HCT116 (cell line): ENCODE results near the gene PCSK2. TPM values are rescaled to one million over a fixed set of nuclear protein-coding genes. Genes with fewer than 3 reads are reported as not detected.

Experiments used
- ATAC-seq: fragments of 200-7000 bp; cut with Tn5 transposase; 2 replicates; pipeline ENCODE4 v1.9.1; 2020; ENCODE audit warnings: mild to moderate bottlenecking, moderate library complexity
- BruUV-seq: library from RNA; stranded (reverse); fragments of 400-500 nt; replicated peaks from 2 replicates; lab custom pipeline; 2021; lab: Mats Ljungman, UMichigan
- CTCF ChIA-PET: fragments of 300-600 bp; sonication (Branson Sonifier 250); formaldehyde crosslinking; loops from one replicate; lab custom pipeline; 2021; ENCODE audit warnings: antibody characterized with exemption; lab: Charles Lee
- POLR2A ChIA-PET: fragments of 300-600, 350-600 bp; sonication (Branson Sonifier 250); formaldehyde crosslinking; loops from one replicate; lab custom pipeline; 2021; ENCODE audit warnings: antibody characterized with exemption; lab: Charles Lee
- RAD21 ChIA-PET, 2 experiments: fragments of 300-600 bp; sonication (Branson Sonifier 250); formaldehyde crosslinking; loops; one replicate each; lab custom pipeline; 2023; ENCODE audit warnings: low total read pairs in 2 of 2; ENCODE audit not compliant: uncharacterized antibody in 2 of 2, unreplicated experiment in 2 of 2, low non-redundant PET in 1 of 2; lab: Charles Lee
- DNase-seq: peaks from one replicate; pipeline ENCODE4 v3.0.0-alpha.2; 2010; ENCODE audit warnings: low read depth, low spot score
- H2AFZ ChIP-seq: fragments of 200-600 bp; shearing (Covaris generic), sonication (generic); 2 replicates; pipeline ENCODE4 v1.6.1; 2017; ENCODE audit warnings: low read depth, mixed run types, mixed read lengths, antibody characterized with exemption, low read length; ENCODE audit not compliant: poor library complexity, severe bottlenecking
- H3K27ac ChIP-seq: 2 replicates; pipeline ENCODE4 v1.5.1; 2012; ENCODE audit warnings: low read depth, low read length
- H3K27me3 ChIP-seq: fragments of 200-600 bp; sonication (generic); 2 replicates; pipeline ENCODE4 v1.6.1; 2016; ENCODE audit warnings: mixed run types, low read length, mixed read lengths; ENCODE audit not compliant: insufficient read depth
- H3K36me3 ChIP-seq, 2 experiments: fragments of 200-500 bp in 1 of 2; fragments of 200-600 bp in 1 of 2; sonication (Bioruptor generic) in 1 of 2; sonication (generic) in 1 of 2; 2 replicates each; pipeline versions ENCODE4 v1.5.1 to v1.6.1; 2014 to 2016; ENCODE audit warnings: low read length in 2 of 2, inconsistent platforms in 1 of 2, mixed read lengths in 1 of 2, mixed run types in 1 of 2; ENCODE audit not compliant: insufficient read depth in 2 of 2, control insufficient read depth in 1 of 2
- H3K4me1 ChIP-seq, 2 experiments: fragments of 200-600 bp in 1 of 2; sonication (generic) in 1 of 2; 2 replicates each; pipeline versions ENCODE4 v1.5.1 to v1.6.1; 2012 to 2017; ENCODE audit warnings: low read length in 2 of 2, inconsistent platforms in 1 of 2, mild to moderate bottlenecking in 1 of 2, mixed read lengths in 1 of 2, mixed run types in 1 of 2, moderate library complexity in 1 of 2; ENCODE audit not compliant: insufficient read depth in 2 of 2, control insufficient read depth in 1 of 2
- H3K4me2 ChIP-seq: fragments of 200-600 bp; sonication (generic); 2 replicates; pipeline ENCODE4 v1.6.1; 2017; ENCODE audit warnings: mixed run types, low read length, mixed read lengths
- H3K4me3 ChIP-seq, 2 experiments: fragments of 200-600 bp in 1 of 2; sonication (generic) in 1 of 2; replicated peaks in 1 of 2; 2 replicates each; pipeline ENCODE4 v1.5.1; 2011 to 2016; ENCODE audit warnings: low read length in 2 of 2, control low read depth in 1 of 2, low read depth in 1 of 2, mild to moderate bottlenecking in 1 of 2, mixed read lengths in 1 of 2, mixed run types in 1 of 2
- H3K79me2 ChIP-seq: fragments of 200-600 bp; sonication (generic); 2 replicates; pipeline ENCODE4 v1.6.1; 2017; ENCODE audit warnings: mild to moderate bottlenecking, mixed run types, low read length, moderate library complexity, mixed read lengths; ENCODE audit not compliant: insufficient read depth
- H3K9ac ChIP-seq: fragments of 200-600 bp; sonication (generic); 2 replicates; pipeline ENCODE4 v1.6.1; 2016; ENCODE audit warnings: low read length, mixed read lengths
- H3K9me2 ChIP-seq: fragments of 200-600 bp; sonication (generic), shearing (Covaris generic); 2 replicates; pipeline ENCODE4 v1.6.1; 2017; ENCODE audit warnings: mixed run types, mild to moderate bottlenecking, moderate library complexity; ENCODE audit not compliant: insufficient read depth
- H3K9me3 ChIP-seq, 2 experiments: fragments of 200-500 bp in 1 of 2; fragments of 200-600 bp in 1 of 2; sonication (Bioruptor generic) in 1 of 2; sonication (generic) in 1 of 2; 2 replicates each; pipeline ENCODE4 v1.6.1; 2014 to 2017; ENCODE audit warnings: low read length in 2 of 2, mixed read lengths in 2 of 2, inconsistent platforms in 1 of 2, low read depth in 1 of 2, mild to moderate bottlenecking in 1 of 2, mixed run types in 1 of 2, moderate library complexity in 1 of 2; ENCODE audit not compliant: control insufficient read depth in 1 of 2, insufficient read depth in 1 of 2
- H4K20me1 ChIP-seq: fragments of 200-600 bp; sonication (generic), shearing (Covaris generic); 2 replicates; pipeline ENCODE4 v1.6.1; 2017; ENCODE audit warnings: mixed run types, mild to moderate bottlenecking, moderate library complexity; ENCODE audit not compliant: insufficient read depth
- ATF3 ChIP-seq: IDR thresholded peaks from 2 replicates; pipeline ENCODE4 v1.6.1; 2012
- CEBPB ChIP-seq: IDR thresholded peaks from 2 replicates; pipeline ENCODE4 v1.6.1; 2012; ENCODE audit warnings: low read depth
- CTCF ChIP-seq, 3 experiments: fragments of 200-600 bp in 1 of 3; sonication (generic) in 1 of 3; IDR thresholded peaks in 2 of 3; conservative IDR thresholded peaks in 1 of 3; 2 replicates each; pipeline ENCODE4 v1.5.1; 2012 to 2017; ENCODE audit warnings: low read depth in 2 of 3, low read length in 2 of 3, antibody characterized with exemption in 1 of 3, borderline replicate concordance in 1 of 3, control low read depth in 1 of 3, mild to moderate bottlenecking in 1 of 3, mixed read lengths in 1 of 3, mixed run types in 1 of 3, moderate library complexity in 1 of 3; ENCODE audit not compliant: insufficient read depth in 1 of 3
- EGR1 ChIP-seq: IDR thresholded peaks from 2 replicates; pipeline ENCODE4 v1.6.1; 2012; ENCODE audit warnings: low read depth
- ELF1 ChIP-seq: IDR thresholded peaks from 2 replicates; pipeline ENCODE4 v1.6.1; 2012; ENCODE audit warnings: low read depth, borderline replicate concordance
- EZH2 ChIP-seq: fragments of 200-600 bp; sonication (generic); IDR thresholded peaks from 2 replicates; pipeline ENCODE4 v1.6.1; 2017; ENCODE audit warnings: antibody characterized with exemption, mixed run types
- FOSL1 ChIP-seq: IDR thresholded peaks from 2 replicates; pipeline ENCODE4 v1.6.1; 2012; ENCODE audit warnings: low read depth
- JUND ChIP-seq: IDR thresholded peaks from 2 replicates; pipeline ENCODE4 v1.6.1; 2012
- MAX ChIP-seq: IDR thresholded peaks from 2 replicates; pipeline ENCODE4 v1.6.1; 2012
- POLR2AphosphoS5 ChIP-seq: IDR thresholded peaks from 2 replicates; pipeline ENCODE4 v1.6.1; 2011; ENCODE audit warnings: mild to moderate bottlenecking, low read depth, low read length, moderate library complexity
- RAD21 ChIP-seq: IDR thresholded peaks from 2 replicates; pipeline ENCODE4 v1.6.1; 2012; ENCODE audit warnings: low read depth, mild to moderate bottlenecking
- REST ChIP-seq: IDR thresholded peaks from 2 replicates; pipeline ENCODE4 v1.6.1; 2012; ENCODE audit warnings: low read depth
- SIN3A ChIP-seq: IDR thresholded peaks from 2 replicates; pipeline ENCODE4 v1.6.1; 2012; ENCODE audit warnings: low read depth
- SP1 ChIP-seq: IDR thresholded peaks from 2 replicates; pipeline ENCODE4 v1.6.1; 2012; ENCODE audit warnings: low read depth
- SRF ChIP-seq: IDR thresholded peaks from 2 replicates; pipeline ENCODE4 v1.6.1; 2012; ENCODE audit warnings: low read depth
- TCF7L2 ChIP-seq: IDR thresholded peaks from 2 replicates; pipeline ENCODE4 v1.7.0; 2011; ENCODE audit warnings: borderline replicate concordance, inconsistent platforms; ENCODE audit not compliant: insufficient read depth, insufficient read length; ENCODE audit errors: extremely low read depth
- YY1 ChIP-seq: IDR thresholded peaks from 2 replicates; pipeline ENCODE4 v1.6.1; 2011; ENCODE audit warnings: low read length, low read depth, moderate library complexity, mild to moderate bottlenecking; ENCODE audit not compliant: insufficient replicate concordance; ENCODE audit errors: extremely low read depth
- ZBTB33 ChIP-seq: IDR thresholded peaks from 2 replicates; pipeline ENCODE4 v1.6.1; 2011; ENCODE audit warnings: mild to moderate bottlenecking, low read length, moderate library complexity; ENCODE audit not compliant: insufficient replicate concordance; ENCODE audit errors: extremely low read depth
- ZFX ChIP-seq: fragments of 450-650 bp; IDR thresholded peaks from 2 replicates; pipeline ENCODE4 v1.6.1; 2017
- ZNF274 ChIP-seq: fragments of 200-500 bp; sonication (Bioruptor generic); IDR thresholded peaks from 2 replicates; pipeline ENCODE4 v1.6.1; 2014; ENCODE audit warnings: mild to moderate bottlenecking, low read depth, low read length, inconsistent platforms
- intact Hi-C: fragments of 100-400 bp; cut with micrococcal nuclease; formaldehyde crosslinking; loops from 2 replicates; pipeline ENCODE4 v1.10.0; 2022
- total RNA-seq: library from RNA; stranded (reverse); gene quantifications from one replicate; pipeline ENCODE4 v1.2.1, GENCODE V29; 2021; ENCODE audit not compliant: unreplicated experiment

The PCSK2 gene
- total RNA-seq, 1 experiment from 2014 or later = not detected

GRCh38 chr20:17482536-17482935 lies 255.7 kb downstream of the PCSK2 start:
- TF ChIP-seq CTCF (IDR thresholded peaks at IDR 0.05 in 2 of 3, conservative IDR thresholded peaks at IDR 0.05 in 1 of 3; ENCODE audit: borderline replicate concordance in 1 of 3, insufficient read depth in 1 of 3, low read depth in 2 of 3, low read length in 2 of 3) (no peak), CEBPB (no peak), RAD21 (no peak), ELF1 (no peak), REST (no peak), FOSL1 (no peak), SRF (no peak), SIN3A (no peak), EZH2 (no peak), ZFX (no peak), ZNF274 (no peak), TCF7L2 (no peak), MAX (no peak), ZBTB33 (no peak), YY1 (no peak), SP1 (no peak), POLR2AphosphoS5 (no peak), ATF3 (no peak), JUND (no peak), EGR1 (no peak)
- TF ChIP-seq, all 23 proteins: peak for 0
- intact Hi-C loops = no loop called here
- H4K20me1 ChIP-seq = no peaks in the 10 kb centered on the region
- no peaks in the 10 kb centered on the region for H3K79me2 ChIP-seq
- ChIA-PET RAD21 (no interaction called here), POLR2A (no interaction called here), CTCF (interaction anchor here (1.1 kb wide), 1 partner anchor 200 kb away, joined by 3 read pairs; the partner anchor contains the start of gene RRBP1)
- H3K4me3 ChIP-seq = no peak overlapping the region
- peaks cover 6% of the 10 kb centered on the region for H3K27me3 ChIP-seq
- H2AFZ ChIP-seq = no peak overlapping the region
- no peak overlapping the region for H3K27ac ChIP-seq
- H3K4me2 ChIP-seq = no peak overlapping the region
- no peaks in the 10 kb centered on the region for H3K4me1 ChIP-seq
- no peak for ATAC-seq
- BruUV-seq = no TSS peak
- H3K9me2 ChIP-seq = no peaks in the 10 kb centered on the region
- H3K36me3 ChIP-seq = no peaks in the 10 kb centered on the region
- DNase-seq = no peak
- H3K9ac ChIP-seq = no peak overlapping the region
- H3K9me3 ChIP-seq = no peaks in the 10 kb centered on the region
